Subcutaneous adipose tissue (tissue), 4 donors: ENCODE results near the gene LRP1B. TPM values are rescaled to one million over a fixed set of nuclear protein-coding genes. Genes with fewer than 3 reads are reported as not detected.

Source experiments
- CTCF ChIP-seq: fragments of 450-650 bp; IDR thresholded peaks from one replicate; pipeline ENCODE4 v1.5.1; 2016; ENCODE audit warnings: low read depth, mild to moderate bottlenecking, control low read depth, antibody characterized with exemption, moderate library complexity
- total RNA-seq, 4 donors: library from RNA; depleted of rRNA; stranded (reverse); fragments of >200 nt; gene quantifications; one replicate each; pipeline ENCODE4 v1.1.0, GENCODE V29; 2016

The LRP1B gene
- total RNA-seq, 4 donors from 2014 or later = 4.2 to 50.2 (median 14.7) TPM

GRCh38 chr2:141437521-141437920 lies 693.3 kb downstream of the LRP1B start:
- TF ChIP-seq CTCF = no peak

GRCh38 chr2:141423124-141423523 lies 707.7 kb downstream of the LRP1B start:
- TF ChIP-seq CTCF = no peak

- TF ChIP-seq CTCF = no peak
These were observed 713.5 kb downstream of the LRP1B start for GRCh38 chr2:141417246-141417797.

- TF ChIP-seq CTCF = no peak
These were observed 719.4 kb downstream of the LRP1B start for GRCh38 chr2:141411419-141411818.

GRCh38 chr2:141399270-141399669 lies 731.5 kb downstream of the LRP1B start:
- no peak for TF ChIP-seq CTCF

- no peak for TF ChIP-seq CTCF
These were observed 737.6 kb downstream of the LRP1B start for GRCh38 chr2:141393214-141393545.

- TF ChIP-seq CTCF = no peak
These were observed 738.2 kb downstream of the LRP1B start for GRCh38 chr2:141392517-141393213.
